Measurements from ENCODE around the gene ATP8B1.

- TF ChIP-seq CTCF (IDR thresholded peaks at IDR 0.05) (no peak), EP300 (IDR thresholded peaks at IDR 0.05) (no peak)
These were observed 104.4 kb downstream of the ATP8B1 start for GRCh38 chr18:57698571-57699276.
